ENCODE results near the gene PACSIN2.

- TF ChIP-seq CTCF (conservative IDR thresholded peaks at IDR 0.05; ENCODE audit: low read depth in 2 of 2), result no peak
- TF ChIP-seq ZNF462 (CRISPR knock-in tag; IDR thresholded peaks at IDR 0.05), result no peak
- no peak for TF ChIP-seq JUNB (IDR thresholded peaks at IDR 0.05; ENCODE audit: unreplicated experiment)
- no peak for TF ChIP-seq POLR2AphosphoS5 (IDR thresholded peaks at IDR 0.05; ENCODE audit: low read depth)
- TF ChIP-seq EZH2phosphoT487 (IDR thresholded peaks at IDR 0.05; ENCODE audit: unreplicated experiment), result no peak
Observed at GRCh38 chr22:42883121-42883520, 131.8 kb downstream of the PACSIN2 start.

Measured in GM23338 (cell line).